ENCODE results near the gene DNAL4.

- TF ChIP-seq CTCF (IDR thresholded peaks at IDR 0.05) (no peak), POLR2A (IDR thresholded peaks at IDR 0.05) (no peak)
These were observed 2.5 kb upstream of the DNAL4 start for GRCh38 chr22:38796262-38796957.
